ENCODE measurements around the gene SLC25A19. TPM values are rescaled to one million over a fixed set of nuclear protein-coding genes. Genes with fewer than 3 reads are reported as not detected.

The SLC25A19 gene
- total RNA-seq: 10 to 100 TPM in 2 of 7 donors, 1 to 10 TPM in 5; 6.0 to 12.1 (median 7.9) TPM
- polyA plus RNA-seq: 1 to 10 TPM; 4.1 to 7.4 TPM
- long read RNA-seq, donor 1, transcript SLC25A19-204 (8 exons, 1,587 nt): minor isoform, 6 of 22 reads
- long read RNA-seq, donor 1, transcript SLC25A19-205 (7 exons, 1,496 nt): major isoform, 8 of 22 reads
- long read RNA-seq, donor 1, partial matches to known transcripts: 0 of 22 reads
- long read RNA-seq, donor 1, other reads (novel, unspliced or antisense): 4 of 22 reads
- long read RNA-seq, donor 2, partial matches to known transcripts: 0 of 6 reads
- long read RNA-seq, donor 2, other reads (novel, unspliced or antisense): 0 of 6 reads
- long read RNA-seq, donor 3, partial matches to known transcripts: 1 of 8 reads
- long read RNA-seq, donor 3, other reads (novel, unspliced or antisense): 4 of 8 reads

DNA sequence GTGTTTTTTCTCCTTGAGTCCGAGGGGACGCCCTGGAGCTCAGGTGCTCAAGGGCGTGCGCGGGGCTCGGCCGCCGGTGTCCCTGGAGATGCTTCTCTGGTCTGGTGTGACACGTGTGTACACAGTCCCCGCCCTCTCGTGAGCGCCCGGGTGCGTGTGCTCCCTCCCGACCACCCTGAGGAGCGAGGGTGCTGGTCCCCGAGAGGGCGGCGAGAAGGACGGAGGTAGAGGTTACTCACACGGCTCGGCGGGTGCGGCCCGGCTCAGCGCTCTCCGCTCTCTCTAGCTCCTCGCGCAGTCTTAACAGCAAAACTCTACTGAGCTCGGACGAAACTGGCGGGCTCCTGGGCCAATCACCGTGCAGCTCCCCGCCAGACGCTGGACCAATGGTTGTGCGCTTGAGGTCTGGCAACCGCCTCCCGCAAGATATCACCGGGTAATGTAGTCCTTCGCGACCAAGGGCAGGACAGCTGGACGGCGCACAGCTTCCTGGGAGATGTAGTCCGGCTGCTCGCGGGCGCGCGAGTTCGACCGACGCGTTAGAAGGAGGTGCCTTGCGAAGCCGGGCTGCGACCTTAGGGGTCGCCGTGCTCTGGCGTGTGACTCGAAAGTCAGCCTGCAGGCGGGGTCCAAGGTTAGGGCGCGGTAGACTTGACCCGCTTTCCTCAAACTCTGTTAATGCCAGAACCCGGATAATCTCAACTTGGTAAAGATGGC, at the start of gene SLC25A19:
TSS of gene SLC25A19 (minus strand) at position 319 of the 717 bp plus-strand sequence. CDS start 2,669 bp downstream, outside the sequence.
- intact Hi-C loops (cut with DNase I): no loop called here

DNA sequence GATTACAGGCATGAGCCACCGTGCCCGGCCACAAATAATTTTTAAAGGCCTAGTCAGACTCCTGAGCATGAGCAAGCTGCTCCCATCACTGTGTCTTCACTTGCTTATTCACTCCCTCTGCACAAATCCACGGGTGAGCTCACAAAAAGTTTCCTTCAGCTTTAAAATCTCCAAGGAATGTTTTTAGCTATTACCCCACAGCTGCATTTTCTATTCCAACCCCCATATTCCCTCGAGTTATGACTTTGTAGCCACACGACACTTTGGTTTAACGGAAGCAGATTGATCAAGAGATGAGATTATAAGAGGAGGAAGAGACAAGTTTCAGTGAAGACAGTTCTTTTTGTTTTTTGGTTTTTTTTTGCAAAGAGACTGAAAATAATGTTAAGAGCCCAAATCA, 49.1 kb upstream of the SLC25A19 start:
- Histone ChIP-seq H3K4me1 (ENCODE audit: insufficient read depth) (peaks cover 1% of the 10 kb centered on the region), H3K9me3 (no peaks in the 10 kb centered on the region), H3K36me3 (no peaks in the 10 kb centered on the region), H3K4me3 (no peak overlapping the region), H3K27me3 (no peaks in the 10 kb centered on the region), H3K27ac (no peak overlapping the region)
- intact Hi-C loops (cut with DNase I): no loop called here
- TF ChIP-seq POLR2A (IDR thresholded peaks at IDR 0.05) (no peak), EP300 (IDR thresholded peaks at IDR 0.05) (no peak)
- TF ChIP-seq, protein P1, sequence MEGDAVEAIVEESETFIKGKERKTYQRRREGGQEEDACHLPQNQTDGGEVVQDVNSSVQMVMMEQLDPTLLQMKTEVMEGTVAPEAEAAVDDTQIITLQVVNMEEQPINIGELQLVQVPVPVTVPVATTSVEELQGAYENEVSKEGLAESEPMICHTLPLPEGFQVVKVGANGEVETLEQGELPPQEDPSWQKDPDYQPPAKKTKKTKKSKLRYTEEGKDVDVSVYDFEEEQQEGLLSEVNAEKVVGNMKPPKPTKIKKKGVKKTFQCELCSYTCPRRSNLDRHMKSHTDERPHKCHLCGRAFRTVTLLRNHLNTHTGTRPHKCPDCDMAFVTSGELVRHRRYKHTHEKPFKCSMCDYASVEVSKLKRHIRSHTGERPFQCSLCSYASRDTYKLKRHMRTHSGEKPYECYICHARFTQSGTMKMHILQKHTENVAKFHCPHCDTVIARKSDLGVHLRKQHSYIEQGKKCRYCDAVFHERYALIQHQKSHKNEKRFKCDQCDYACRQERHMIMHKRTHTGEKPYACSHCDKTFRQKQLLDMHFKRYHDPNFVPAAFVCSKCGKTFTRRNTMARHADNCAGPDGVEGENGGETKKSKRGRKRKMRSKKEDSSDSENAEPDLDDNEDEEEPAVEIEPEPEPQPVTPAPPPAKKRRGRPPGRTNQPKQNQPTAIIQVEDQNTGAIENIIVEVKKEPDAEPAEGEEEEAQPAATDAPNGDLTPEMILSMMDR (IDR thresholded peaks at IDR 0.05): no peak
- 56 to 62% (median 59%) methylated on average over 6 of the region's 6 CpGs for WGBS, 3 donors
- DNase-seq: no peak

More for the DNA sequence above, at the start of gene SLC25A19:
- peak within 1 kb of the TSS; percentile 51 to 75 for H3K27ac ChIP-seq
- no peaks in the 10 kb centered on the region for H3K36me3 ChIP-seq
- 0 to 1% (median 0%) methylated on average over 62 to 65 of the region's 65 CpGs for WGBS, 3 donors
- no peaks in the 10 kb centered on the region for H3K27me3 ChIP-seq
- peak within 1 kb of the TSS; percentile 66 for H3K4me3 ChIP-seq
- DNase-seq: peak; percentile 96 to 98 (median 96)
- TF ChIP-seq, protein P1 (IDR thresholded peaks at IDR 0.05): no peak
- TF ChIP-seq EP300 (IDR thresholded peaks at IDR 0.05) (no peak), POLR2A (IDR thresholded peaks at IDR 0.05) (peak; percentile 70)
- no peaks in the 10 kb centered on the region for H3K4me1 ChIP-seq (ENCODE audit: insufficient read depth)
- no peaks in the 10 kb centered on the region for H3K9me3 ChIP-seq

DNA sequence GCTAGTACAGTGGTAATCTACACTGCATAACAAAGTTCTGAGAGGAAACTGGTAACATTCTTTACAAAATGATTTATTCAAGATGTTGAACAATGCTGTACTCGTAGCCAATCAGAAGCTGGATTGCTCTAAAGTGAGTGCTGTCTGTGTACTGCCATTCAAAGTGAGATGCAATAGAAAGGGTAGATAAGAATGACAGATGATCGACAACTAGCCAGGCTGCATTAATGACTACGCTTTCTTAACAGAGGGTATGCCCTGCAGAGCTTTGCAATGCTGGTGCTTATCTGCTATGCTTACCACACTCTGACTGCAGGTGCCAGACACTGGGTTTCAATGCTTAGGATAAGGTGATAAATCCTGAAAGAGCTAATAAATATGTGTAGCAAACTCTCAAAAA, 46.1 kb upstream of the SLC25A19 start:
- no peak for DNase-seq
- intact Hi-C loops (cut with DNase I): no loop called here
- no peak overlapping the region for H3K4me3 ChIP-seq
- no peaks in the 10 kb centered on the region for H3K9me3 ChIP-seq
- H3K36me3 ChIP-seq: no peaks in the 10 kb centered on the region
- H3K4me1 ChIP-seq (ENCODE audit: insufficient read depth): peaks cover 9% of the 10 kb centered on the region
- WGBS, 3 donors: 89 to 93% (median 90%) methylated on average over 3 of the region's 3 CpGs
- no peak for TF ChIP-seq EP300 (IDR thresholded peaks at IDR 0.05)
- TF ChIP-seq POLR2A (IDR thresholded peaks at IDR 0.05): no peak
- H3K27ac ChIP-seq: no peak overlapping the region
- no peaks in the 10 kb centered on the region for H3K27me3 ChIP-seq

DNA sequence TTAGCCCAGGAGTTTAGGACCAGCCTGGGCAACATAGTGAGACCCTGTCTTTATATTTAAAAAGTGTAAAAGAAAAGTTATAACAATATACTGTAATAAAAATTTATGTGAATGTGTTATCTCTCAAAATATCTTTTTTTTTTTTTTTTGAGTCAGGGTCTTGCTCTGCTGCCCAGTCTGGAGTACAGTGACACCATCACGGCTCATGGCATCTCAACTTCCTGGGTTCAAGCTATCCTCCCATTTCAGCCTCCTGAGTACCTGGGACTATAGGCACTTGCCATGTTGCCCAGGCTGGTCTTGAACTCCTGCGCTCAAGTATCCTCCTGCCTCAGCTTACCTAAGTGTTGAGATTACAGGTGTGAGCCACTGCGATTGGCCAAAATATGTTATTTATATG, 45.5 kb upstream of the SLC25A19 start:
- Histone ChIP-seq H3K36me3 (no peaks in the 10 kb centered on the region), H3K27ac (no peak overlapping the region), H3K4me1 (ENCODE audit: insufficient read depth) (peaks cover 9% of the 10 kb centered on the region), H3K27me3 (no peaks in the 10 kb centered on the region), H3K4me3 (no peak overlapping the region), H3K9me3 (no peaks in the 10 kb centered on the region)
- whole genome bisulfite sequencing, 3 donors: 91 to 99% (median 92%) methylated on average over 3 of the region's 3 CpGs
- TF ChIP-seq EP300 (IDR thresholded peaks at IDR 0.05) (no peak), POLR2A (IDR thresholded peaks at IDR 0.05) (no peak)
- TF ChIP-seq, protein P1 (IDR thresholded peaks at IDR 0.05): no peak
- intact Hi-C loops (cut with DNase I): no loop called here
- DNase-seq: no peak
